SJCRH30 (cell line): ENCODE measurements around the gene MRGPRE. TPM values are rescaled to one million over a fixed set of nuclear protein-coding genes. Genes with fewer than 3 reads are reported as not detected.

Experiments used
- DNase-seq, 2 experiments: peaks; one replicate each; pipeline ENCODE4 v3.0.0-alpha.2; 2015 to 2020
- H3K27ac ChIP-seq: fragments of 250-450 bp; sonication (Bioruptor Pico); 2 replicates; pipeline ENCODE4 v1.5.1; 2020; ENCODE audit warnings: mild to moderate bottlenecking, moderate library complexity
- H3K27me3 ChIP-seq: fragments of 250-450 bp; sonication (Bioruptor Pico); 2 replicates; pipeline ENCODE4 v1.5.1; 2020; ENCODE audit warnings: mild to moderate bottlenecking, moderate library complexity
- H3K36me3 ChIP-seq: fragments of 250-450 bp; sonication (Bioruptor Pico); 2 replicates; pipeline ENCODE4 v1.5.1; 2020; ENCODE audit warnings: mild to moderate bottlenecking, moderate library complexity
- H3K4me1 ChIP-seq: fragments of 250-450 bp; sonication (Bioruptor Pico); 2 replicates; pipeline ENCODE4 v1.5.1; 2020; ENCODE audit warnings: mild to moderate bottlenecking, moderate library complexity
- H3K4me3 ChIP-seq: fragments of 250-450 bp; sonication (Bioruptor Pico); 2 replicates; pipeline ENCODE4 v1.5.1; 2020; ENCODE audit warnings: mild to moderate bottlenecking, moderate library complexity
- H3K9me3 ChIP-seq: fragments of 250-450 bp; sonication (Bioruptor Pico); replicated peaks from 2 replicates; pipeline ENCODE4 v1.5.1; 2020; ENCODE audit warnings: mild to moderate bottlenecking, moderate library complexity
- total RNA-seq: library from RNA; depleted of rRNA; stranded (reverse); fragments of >200 nt; shearing (Covaris generic); gene quantifications from 2 replicates; pipeline ENCODE4 v1.2.3, GENCODE V29; 2014

Gene MRGPRE
- total RNA-seq, 1 experiment from 2014 or later = not detected

DNA sequence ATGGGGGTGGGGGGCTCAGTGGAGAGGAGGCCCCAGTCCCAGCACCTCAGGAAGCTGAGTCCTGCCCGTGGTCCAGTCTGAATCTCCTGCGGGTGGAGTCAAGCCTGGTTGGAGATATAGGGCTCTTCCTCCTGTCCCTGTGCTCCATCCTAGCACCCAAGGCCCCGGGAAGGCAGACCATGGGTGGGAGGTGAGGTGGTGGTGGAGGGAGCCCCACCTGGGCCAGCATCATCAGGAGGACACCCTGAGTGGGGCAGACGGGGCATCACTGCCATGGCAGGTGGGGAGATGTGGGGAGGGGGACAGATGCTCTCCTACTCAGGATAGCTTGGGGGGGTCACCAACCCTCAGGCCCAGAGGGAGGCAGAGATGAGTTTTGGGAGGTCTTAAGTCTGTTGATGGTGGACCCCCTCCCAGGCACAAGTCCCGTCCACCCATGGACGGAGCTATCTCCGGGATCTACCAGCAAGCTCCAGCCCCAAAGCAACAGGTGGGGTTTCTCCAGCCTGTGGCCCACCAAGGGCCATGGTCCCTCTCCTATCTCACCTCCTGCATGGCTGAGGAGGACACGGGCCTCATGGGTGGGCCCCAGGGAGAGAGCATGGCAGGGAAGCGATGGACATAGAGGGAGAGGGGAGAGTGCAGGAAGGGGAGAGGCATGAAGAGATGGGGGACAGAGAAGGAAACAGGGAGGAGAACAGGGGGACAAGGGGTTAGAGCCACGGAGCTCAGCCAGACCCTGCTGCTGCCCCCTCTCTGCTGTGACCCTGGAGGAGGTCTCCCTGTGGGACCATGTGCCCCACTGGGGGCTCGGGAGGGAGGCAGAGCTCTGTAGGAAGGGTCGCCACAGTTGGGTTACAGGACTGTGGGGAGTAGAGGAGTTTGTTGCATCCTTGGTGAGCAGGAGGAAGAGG is 1.3 kb downstream of the MRGPRE start:
- H3K4me3 ChIP-seq = no peak overlapping the region
- no peaks in the 10 kb centered on the region for H3K4me1 ChIP-seq
- no peaks in the 10 kb centered on the region for H3K9me3 ChIP-seq
- no peak for DNase-seq
- H3K36me3 ChIP-seq = no peaks in the 10 kb centered on the region
- no peak overlapping the region for H3K27ac ChIP-seq
- 0 out of 2 replicates have a peak, but pooled peaks cover 5% of the 10 kb centered on the region for H3K27me3 ChIP-seq

DNA sequence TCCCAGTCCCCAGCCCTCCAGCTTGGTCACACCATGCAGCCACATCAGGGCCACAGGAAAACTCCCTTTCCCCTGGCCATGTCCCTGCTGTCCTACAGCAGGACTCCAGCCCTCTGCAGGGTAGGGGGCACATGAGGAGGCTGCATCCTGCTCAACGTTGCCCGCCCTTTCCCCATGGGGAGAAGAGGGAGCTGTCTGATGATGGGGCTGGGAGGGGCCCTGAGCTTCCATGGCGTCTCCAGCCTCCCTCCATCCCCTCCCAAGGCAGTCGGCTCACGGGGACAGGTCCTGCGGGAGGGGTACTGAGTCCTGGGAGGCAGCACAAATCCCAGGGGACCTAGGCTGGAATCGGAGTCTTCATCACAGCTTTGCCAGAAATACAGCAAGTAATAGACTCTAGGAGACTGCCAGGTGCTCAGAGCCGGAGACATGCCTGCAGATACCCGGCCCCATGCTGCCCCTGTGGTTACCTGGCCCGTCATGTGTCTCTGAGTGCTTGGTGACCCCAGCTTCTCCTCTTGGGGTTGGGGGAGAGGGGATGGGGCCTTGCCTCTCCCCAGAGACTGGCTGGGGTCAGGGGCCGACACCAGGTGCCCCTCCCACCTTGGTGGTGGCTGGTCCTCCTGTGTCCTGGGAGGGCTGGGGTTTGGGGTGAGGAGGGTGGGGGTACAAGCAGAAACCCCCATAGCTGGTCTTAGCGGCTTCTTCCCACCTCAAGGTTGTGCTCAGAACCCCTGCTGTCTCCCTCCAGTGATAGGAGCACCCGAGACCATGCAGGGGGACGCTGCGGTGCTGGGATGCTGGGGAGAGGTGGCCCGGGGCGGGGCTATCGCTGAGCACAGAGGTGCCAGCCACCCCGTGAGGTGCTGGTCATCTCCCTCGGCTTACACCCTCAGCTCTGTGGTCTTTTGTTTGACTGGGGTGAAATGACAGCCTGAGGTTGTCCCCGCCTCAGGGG is 2.3 kb downstream of the MRGPRE start:
- Histone ChIP-seq H3K4me3 (no peak overlapping the region), H3K9me3 (no peaks in the 10 kb centered on the region), H3K4me1 (no peaks in the 10 kb centered on the region), H3K36me3 (no peaks in the 10 kb centered on the region), H3K27me3 (0 out of 2 replicates have a peak, but pooled peaks cover 7% of the 10 kb centered on the region), H3K27ac (no peak overlapping the region)
- DNase-seq = no peak

DNA sequence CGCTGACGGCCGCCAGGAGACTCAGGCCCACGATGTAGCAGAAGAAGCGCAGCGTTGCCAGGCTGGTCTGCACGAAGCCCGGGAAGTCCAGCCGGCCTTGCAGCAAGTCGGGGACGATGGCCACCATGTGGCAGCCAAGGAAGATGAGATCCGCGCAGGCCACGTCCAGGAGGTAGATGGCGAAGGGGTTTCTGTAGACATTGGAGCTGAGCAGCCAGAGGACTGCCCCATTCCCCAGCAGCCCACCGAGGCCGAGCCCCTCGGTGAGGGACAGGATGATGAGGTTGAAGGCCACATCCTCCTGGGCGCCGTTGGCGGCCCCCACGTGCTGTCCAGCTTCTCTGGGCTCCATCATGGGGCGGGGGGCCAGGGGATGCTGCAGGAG is 3.8 kb downstream of the MRGPRE start:
- H3K4me1 ChIP-seq = no peaks in the 10 kb centered on the region
- 0 out of 2 replicates have a peak, but pooled peaks cover 11% of the 10 kb centered on the region for H3K27me3 ChIP-seq
- H3K36me3 ChIP-seq = no peaks in the 10 kb centered on the region
- DNase-seq = no peak
- no peak overlapping the region for H3K27ac ChIP-seq
- no peaks in the 10 kb centered on the region for H3K9me3 ChIP-seq
- no peak overlapping the region for H3K4me3 ChIP-seq

DNA sequence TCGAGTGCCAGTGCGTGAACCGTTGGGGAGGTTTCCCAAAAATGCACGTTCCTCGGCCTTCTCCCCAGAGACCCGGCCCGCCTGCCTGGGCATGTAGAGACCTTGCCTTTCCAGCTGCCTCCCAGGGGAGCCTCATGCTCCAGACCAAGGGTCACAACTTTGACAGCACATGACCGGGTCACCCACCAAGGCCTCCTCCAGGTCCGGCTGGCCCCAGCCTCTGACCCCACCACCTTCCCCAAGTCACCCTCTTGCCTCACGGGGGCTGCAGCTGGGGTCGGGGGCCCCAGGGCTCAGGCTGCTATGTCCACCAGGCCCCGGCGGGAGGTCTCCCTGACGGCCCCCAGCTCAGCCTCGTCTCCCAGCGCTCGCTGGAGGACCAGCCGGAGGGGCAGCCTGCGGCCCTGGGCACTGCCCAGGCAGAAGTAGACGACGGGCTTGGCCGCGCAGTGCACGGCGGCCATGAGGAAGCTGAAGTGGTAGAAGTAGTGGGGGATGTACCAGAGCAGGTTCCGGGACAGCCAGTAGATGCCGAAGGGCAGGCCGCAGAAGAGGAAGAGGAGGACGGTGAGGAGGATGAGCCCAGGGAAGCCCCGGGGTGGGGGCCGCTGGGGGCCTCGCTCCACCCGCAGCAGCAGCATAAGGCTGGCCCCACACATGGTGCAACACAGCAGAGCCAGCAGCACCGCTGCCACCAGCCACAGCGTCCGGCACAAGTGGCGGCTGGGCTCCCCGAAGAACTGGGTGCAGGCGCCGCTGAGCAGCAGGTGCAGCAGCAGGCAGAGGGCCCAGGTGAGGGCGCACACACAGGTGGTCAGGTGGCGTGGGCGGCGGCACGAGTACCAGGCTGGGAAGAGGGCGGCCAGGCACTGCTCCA is 4.4 kb downstream of the MRGPRE start:
- Histone ChIP-seq H3K9me3 (no peaks in the 10 kb centered on the region), H3K27ac (no peak overlapping the region), H3K4me1 (no peaks in the 10 kb centered on the region), H3K4me3 (no peak overlapping the region), H3K36me3 (no peaks in the 10 kb centered on the region), H3K27me3 (0 out of 2 replicates have a peak, but pooled peaks cover 11% of the 10 kb centered on the region)
- no peak for DNase-seq

DNA sequence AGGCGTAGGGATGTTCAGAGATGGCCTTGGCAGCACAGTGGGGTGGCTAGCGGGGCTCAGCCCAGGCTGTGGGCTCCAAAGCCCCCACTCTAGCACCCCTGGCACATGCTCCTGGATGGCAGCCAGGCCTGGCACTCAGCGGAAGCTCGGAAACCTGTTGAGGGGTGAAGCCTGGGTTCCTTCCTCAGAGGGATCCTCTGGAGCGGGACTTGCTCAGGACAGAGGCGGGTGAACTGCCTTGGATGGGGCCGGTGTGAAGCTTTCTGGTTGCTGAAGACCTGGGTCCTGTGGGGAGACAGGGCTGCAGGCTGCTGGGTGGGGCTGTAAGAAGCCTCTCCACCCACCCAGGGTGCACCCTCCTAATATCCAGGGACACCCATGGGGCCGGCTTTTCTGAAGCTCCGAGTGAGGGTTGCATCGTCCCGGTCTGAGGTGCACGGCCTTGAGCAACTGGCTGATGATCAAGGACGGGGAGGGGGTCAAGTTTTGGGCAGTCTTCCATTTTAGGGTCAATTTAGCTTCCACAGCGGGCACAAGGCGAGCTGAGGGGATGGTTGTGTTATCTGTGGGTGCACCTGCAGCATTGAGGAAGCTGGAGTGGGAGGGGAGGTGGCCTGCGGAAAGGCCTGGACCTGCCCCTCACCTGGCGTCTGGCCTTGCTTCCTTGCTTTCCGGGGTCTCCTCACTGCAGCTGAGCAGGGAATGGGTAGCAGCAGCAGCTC is 5.2 kb downstream of the MRGPRE start:
- Histone ChIP-seq H3K36me3 (no peaks in the 10 kb centered on the region), H3K9me3 (no peaks in the 10 kb centered on the region), H3K4me3 (no peak overlapping the region), H3K27ac (no peak overlapping the region), H3K4me1 (no peaks in the 10 kb centered on the region), H3K27me3 (0 out of 2 replicates have a peak, but pooled peaks cover 11% of the 10 kb centered on the region)
- no peak for DNase-seq

DNA sequence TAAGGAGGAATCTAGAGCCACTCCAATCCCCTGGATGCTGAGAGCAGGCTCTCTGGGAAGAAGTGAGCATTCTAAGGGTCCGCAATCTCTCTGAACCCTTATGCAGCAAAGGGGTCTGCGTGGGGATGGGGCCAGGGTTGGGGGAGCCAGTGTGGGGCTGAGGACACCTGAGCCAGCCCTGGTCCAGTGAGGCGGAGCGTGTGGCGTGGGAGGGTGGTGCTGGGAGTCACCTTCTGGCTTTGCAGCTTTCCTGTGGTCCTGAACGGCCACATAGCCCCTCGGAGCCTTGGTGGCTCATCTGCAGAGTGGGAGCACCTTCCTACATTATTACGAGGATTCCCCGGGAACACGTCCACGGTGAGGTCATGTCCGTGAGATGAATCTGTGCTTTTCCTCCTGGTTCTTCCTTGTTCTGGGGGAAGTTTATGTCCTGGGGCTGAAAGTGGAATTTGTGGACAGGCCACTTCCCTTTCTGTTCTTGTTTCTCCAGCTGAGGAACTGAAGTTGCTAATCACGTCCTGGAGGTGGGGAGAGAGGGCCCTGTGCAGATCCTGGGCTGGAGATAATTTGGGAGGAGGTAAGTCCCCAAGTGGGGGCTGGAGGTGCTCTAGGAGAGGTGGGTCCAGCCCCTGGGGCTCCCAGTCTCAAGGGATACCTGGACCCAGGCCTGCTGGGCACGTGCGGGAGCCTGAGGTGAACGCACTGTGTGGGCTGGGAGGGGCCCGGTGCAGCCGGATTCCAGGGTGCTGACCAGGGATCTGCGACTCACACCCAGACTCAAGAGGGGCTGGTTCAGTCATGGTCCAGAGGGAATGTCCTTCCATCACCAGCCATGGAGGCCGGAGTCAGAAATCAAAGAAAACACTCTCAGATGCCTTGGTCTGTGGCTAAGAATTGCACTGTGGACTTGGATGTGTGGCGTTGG is 6.1 kb downstream of the MRGPRE start:
- Histone ChIP-seq H3K4me1 (no peaks in the 10 kb centered on the region), H3K36me3 (no peaks in the 10 kb centered on the region), H3K9me3 (no peaks in the 10 kb centered on the region), H3K27ac (no peak overlapping the region), H3K4me3 (no peak overlapping the region), H3K27me3 (peaks cover 15% of the 10 kb centered on the region; the same call in 1 of the 2 replicates)
- no peak for DNase-seq

DNA sequence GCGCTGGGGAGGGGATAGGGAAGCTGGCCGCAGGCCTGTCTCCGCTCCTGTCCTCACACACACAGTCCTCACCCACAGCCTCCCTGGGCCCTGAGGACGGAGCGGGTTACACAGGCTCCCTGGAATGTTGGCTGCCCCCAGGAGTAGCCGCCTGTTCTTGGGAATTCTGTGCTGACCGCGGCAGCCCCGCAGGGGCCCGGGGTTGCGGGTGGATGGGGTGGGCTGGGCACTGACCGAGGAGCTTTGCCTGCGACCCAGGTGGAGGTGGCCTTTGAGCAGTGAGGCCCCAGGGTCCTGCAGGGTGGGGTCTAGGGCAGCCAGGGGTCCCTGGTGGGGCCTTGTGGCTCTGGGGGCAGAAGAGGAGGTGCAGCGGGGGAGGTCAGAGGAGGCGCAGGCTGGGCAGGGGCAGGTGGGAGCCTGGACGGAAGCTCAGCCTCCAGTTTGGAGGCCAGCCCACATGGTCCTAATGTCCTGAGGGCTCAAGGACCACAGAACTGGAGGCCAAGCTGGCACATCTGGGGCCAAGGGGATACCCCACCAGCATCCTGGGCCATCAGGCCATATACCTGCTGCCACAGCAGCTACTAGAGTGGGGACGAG is 7.0 kb downstream of the MRGPRE start:
- no peak overlapping the region for H3K4me3 ChIP-seq
- peaks cover 18% of the 10 kb centered on the region; the same call in 1 of the 2 replicates for H3K27me3 ChIP-seq
- H3K9me3 ChIP-seq = no peaks in the 10 kb centered on the region
- no peak for DNase-seq
- no peaks in the 10 kb centered on the region for H3K4me1 ChIP-seq
- H3K27ac ChIP-seq = no peak overlapping the region
- no peaks in the 10 kb centered on the region for H3K36me3 ChIP-seq

DNA sequence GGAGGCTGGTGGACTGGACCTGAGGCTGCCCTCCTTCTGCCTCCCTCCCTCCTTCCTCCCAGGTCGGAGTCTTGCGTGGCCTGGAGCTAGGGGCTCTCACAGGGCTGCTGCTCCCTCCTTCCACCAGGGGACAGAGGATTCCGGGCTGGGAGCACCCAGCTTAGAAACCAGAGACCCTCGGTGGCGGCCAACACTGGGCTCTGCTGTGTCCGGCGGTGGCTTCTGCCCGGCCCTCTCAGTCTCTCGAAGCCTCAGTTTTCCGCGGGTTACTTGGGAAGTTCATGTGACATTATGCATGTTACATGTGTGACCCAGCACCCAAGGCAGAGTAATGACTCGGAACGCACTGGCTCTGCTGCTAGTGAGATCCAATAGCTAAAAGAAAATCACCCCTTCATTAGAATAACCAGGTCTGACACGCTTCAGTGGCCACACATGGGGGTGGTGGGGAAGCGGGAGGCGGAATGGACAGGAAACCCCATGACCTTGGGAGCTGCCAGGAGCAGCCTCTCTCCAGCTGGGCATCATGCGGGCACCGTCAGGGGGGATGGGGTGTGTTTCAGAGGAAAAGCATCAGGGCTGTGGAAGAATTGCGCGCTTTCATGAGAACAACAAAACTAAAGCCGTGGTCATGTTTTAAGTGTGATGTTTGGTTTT is 7.7 kb downstream of the MRGPRE start:
- Histone ChIP-seq H3K9me3 (no peaks in the 10 kb centered on the region), H3K4me3 (no peak overlapping the region), H3K36me3 (no peaks in the 10 kb centered on the region), H3K27ac (no peak overlapping the region), H3K27me3 (peaks cover 18% of the 10 kb centered on the region; the same call in 1 of the 2 replicates), H3K4me1 (no peaks in the 10 kb centered on the region)
- no peak for DNase-seq

- H3K36me3 ChIP-seq = no peaks in the 10 kb centered on the region
- no peak for DNase-seq
- H3K9me3 ChIP-seq = no peaks in the 10 kb centered on the region
- no peaks in the 10 kb centered on the region for H3K4me1 ChIP-seq
- H3K27me3 ChIP-seq = peaks cover 18% of the 10 kb centered on the region; the same call in 1 of the 2 replicates
- H3K4me3 ChIP-seq = no peak overlapping the region
- H3K27ac ChIP-seq = no peak overlapping the region
These were observed 8.3 kb downstream of the MRGPRE start for GRCh38 chr11:3223932-3224381.

- H3K9me3 ChIP-seq = no peaks in the 10 kb centered on the region
- no peak overlapping the region for H3K4me3 ChIP-seq
- peaks cover 18% of the 10 kb centered on the region; the same call in 1 of the 2 replicates for H3K27me3 ChIP-seq
- H3K36me3 ChIP-seq = no peaks in the 10 kb centered on the region
- H3K27ac ChIP-seq = no peak overlapping the region
- no peaks in the 10 kb centered on the region for H3K4me1 ChIP-seq
- no peak for DNase-seq
These were observed 9.0 kb downstream of the MRGPRE start for GRCh38 chr11:3222941-3223915.
